Sigmoid colon (tissue), 7 donors: ENCODE data around the gene ALDOA. TPM values are rescaled to one million over a fixed set of nuclear protein-coding genes. Genes with fewer than 3 reads are reported as not detected.

Source experiments
- DNase-seq: peaks from one replicate; pipeline ENCODE4 v3.0.0-alpha.2; 2019
- H3K27ac ChIP-seq, 4 donors: fragments of 200-600 bp; sonication (generic); one replicate each; pipeline ENCODE4 v1.5.1; 2016 to 2019; ENCODE audit warnings: mild to moderate bottlenecking in 1 of 4
- H3K27me3 ChIP-seq, 3 donors: fragments of 200-600 bp; sonication (generic); one replicate each; pipeline ENCODE4 v1.5.1; 2019; ENCODE audit warnings: mild to moderate bottlenecking in 1 of 3
- H3K36me3 ChIP-seq, 4 donors: fragments of 200-600 bp; sonication (generic); one replicate each; pipeline ENCODE4 v1.5.1; 2016 to 2019
- H3K4me1 ChIP-seq, 4 donors: fragments of 200-600 bp; sonication (generic); one replicate each; pipeline ENCODE4 v1.5.1; 2017 to 2019
- H3K4me3 ChIP-seq, 4 donors: fragments of 200-600 bp; sonication (generic); one replicate each; pipeline ENCODE4 v1.5.1; 2017 to 2019; ENCODE audit warnings: mild to moderate bottlenecking in 2 of 4, moderate library complexity in 1 of 4
- H3K9me3 ChIP-seq, 4 donors: fragments of 200-600 bp in 3 of 4; sonication (generic) in 3 of 4; one replicate each; pipeline versions ENCODE4 v1.5.1 to v1.6.1; 2013 to 2019
- EP300 ChIP-seq, 4 donors: sonication (generic); formaldehyde crosslinking; IDR thresholded peaks; one replicate each; pipeline ENCODE4 v1.6.1; 2017; ENCODE audit warnings: antibody characterized with exemption in 4 of 4
- POLR2A ChIP-seq, 2 donors: fragments of 450-650 bp; IDR thresholded peaks; one replicate each; pipeline ENCODE4 v1.6.1; 2016; ENCODE audit warnings: antibody characterized with exemption in 2 of 2, mild to moderate bottlenecking in 2 of 2, moderate library complexity in 2 of 2
- POLR2AphosphoS5 ChIP-seq, 4 donors: sonication (generic); formaldehyde crosslinking; IDR thresholded peaks; one replicate each; pipeline ENCODE4 v1.6.1; 2017; ENCODE audit warnings: antibody characterized with exemption in 4 of 4
- WGBS, 2 donors: extraction: QIAGEN DNeasy Blood & Tissue Kit; methylation state at CpG; one replicate each; pipeline ENCODE4 v1.1.7; 2013; 5-methylcytosine and 5-hydroxymethylcytosine counted together
- intact Hi-C: fragments of 100-400 bp; cut with DNase I; formaldehyde crosslinking; loops from one replicate; pipeline ENCODE4 v1.15.1; 2023
- polyA plus RNA-seq, 3 donors: library from polyadenylated mRNA; stranded (reverse); fragments of 200-250 nt; gene quantifications; one replicate each; pipeline ENCODE4 v1.2.3, GENCODE V29; 2013
- total RNA-seq, 4 donors: library from RNA; depleted of rRNA; stranded (reverse); fragments of >200 nt; gene quantifications; one replicate each; pipeline ENCODE4 v1.1.0, GENCODE V29; 2016
- TF ChIP-seq, protein P1 (sequence below), 4 experiments: fragments of 450-650 bp in 3 of 4; fragments of 200-600 bp in 1 of 4; IDR thresholded peaks; one replicate each; pipeline ENCODE4 v1.5.1; 2016 to 2019; ENCODE audit warnings: antibody characterized with exemption in 4 of 4, mild to moderate bottlenecking in 3 of 4, moderate library complexity in 2 of 4
- donor health status: healthy with polysubstance abuse.
- donor health status: Bipolar disorder and iron deficiency.
- donor health status: healthy.

Gene ALDOA
- total and polyA plus RNA-seq, 7 donors: 905 to 1,667 (median 1,010) TPM

DNA sequence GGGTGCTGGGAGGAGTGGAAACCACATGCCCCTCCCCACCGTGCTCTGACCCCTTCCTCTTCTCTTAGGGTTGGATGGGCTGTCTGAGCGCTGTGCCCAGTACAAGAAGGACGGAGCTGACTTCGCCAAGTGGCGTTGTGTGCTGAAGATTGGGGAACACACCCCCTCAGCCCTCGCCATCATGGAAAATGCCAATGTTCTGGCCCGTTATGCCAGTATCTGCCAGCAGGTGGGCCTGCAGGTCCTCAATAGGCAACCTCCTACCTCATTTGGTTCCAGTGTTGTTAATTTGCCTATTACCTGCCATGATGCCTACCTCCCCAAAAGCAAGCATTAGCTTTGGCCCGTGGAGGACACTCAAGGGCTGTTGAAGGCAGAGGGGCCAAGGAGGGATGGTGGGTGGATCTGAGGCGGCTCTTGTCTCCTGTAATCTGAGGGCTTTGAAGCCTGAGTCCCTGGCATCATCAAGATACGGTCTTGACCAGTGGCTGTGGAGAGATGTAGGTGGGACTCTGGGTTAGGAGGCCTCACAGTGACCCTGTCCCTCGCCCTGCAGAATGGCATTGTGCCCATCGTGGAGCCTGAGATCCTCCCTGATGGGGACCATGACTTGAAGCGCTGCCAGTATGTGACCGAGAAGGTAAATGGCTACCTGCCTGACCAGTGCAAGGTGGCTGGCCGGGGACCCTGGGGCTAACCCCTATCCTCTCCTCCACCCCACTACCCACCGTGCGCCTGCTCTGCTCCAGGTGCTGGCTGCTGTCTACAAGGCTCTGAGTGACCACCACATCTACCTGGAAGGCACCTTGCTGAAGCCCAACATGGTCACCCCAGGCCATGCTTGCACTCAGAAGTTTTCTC is 3.4 kb downstream of the ALDOA start:
- intact Hi-C loops: loop anchor here (5.0 kb wide), 1 partner anchor 257 kb away; the partner anchor contains the start of gene PRRT2
- no peaks in the 10 kb centered on the region for H3K27me3 ChIP-seq
- H3K36me3 ChIP-seq: peaks cover 47 to 68% (median 53%) of the 10 kb centered on the region in 4 donors
- H3K27ac ChIP-seq: peak overlapping the region; percentile 96 to 100 (median 98)
- H3K4me3 ChIP-seq: peak overlapping the region in 2 of 4 donors; percentile 0 to 30
- WGBS, 2 donors: 77 to 85% methylated on average over 17 of the region's 17 CpGs
- H3K4me1 ChIP-seq: peaks cover 0 to 52% (median 46%) of the 10 kb centered on the region in 4 donors
- no peak for DNase-seq
- TF ChIP-seq POLR2AphosphoS5 (IDR thresholded peaks at IDR 0.05) (no peak), POLR2A (IDR thresholded peaks at IDR 0.05) (no peak), EP300 (IDR thresholded peaks at IDR 0.05) (no peak)
- TF ChIP-seq, protein P1, sequence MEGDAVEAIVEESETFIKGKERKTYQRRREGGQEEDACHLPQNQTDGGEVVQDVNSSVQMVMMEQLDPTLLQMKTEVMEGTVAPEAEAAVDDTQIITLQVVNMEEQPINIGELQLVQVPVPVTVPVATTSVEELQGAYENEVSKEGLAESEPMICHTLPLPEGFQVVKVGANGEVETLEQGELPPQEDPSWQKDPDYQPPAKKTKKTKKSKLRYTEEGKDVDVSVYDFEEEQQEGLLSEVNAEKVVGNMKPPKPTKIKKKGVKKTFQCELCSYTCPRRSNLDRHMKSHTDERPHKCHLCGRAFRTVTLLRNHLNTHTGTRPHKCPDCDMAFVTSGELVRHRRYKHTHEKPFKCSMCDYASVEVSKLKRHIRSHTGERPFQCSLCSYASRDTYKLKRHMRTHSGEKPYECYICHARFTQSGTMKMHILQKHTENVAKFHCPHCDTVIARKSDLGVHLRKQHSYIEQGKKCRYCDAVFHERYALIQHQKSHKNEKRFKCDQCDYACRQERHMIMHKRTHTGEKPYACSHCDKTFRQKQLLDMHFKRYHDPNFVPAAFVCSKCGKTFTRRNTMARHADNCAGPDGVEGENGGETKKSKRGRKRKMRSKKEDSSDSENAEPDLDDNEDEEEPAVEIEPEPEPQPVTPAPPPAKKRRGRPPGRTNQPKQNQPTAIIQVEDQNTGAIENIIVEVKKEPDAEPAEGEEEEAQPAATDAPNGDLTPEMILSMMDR (IDR thresholded peaks at IDR 0.05): peak in 1 of 4 experiments; percentile 24
- no peaks in the 10 kb centered on the region for H3K9me3 ChIP-seq

DNA sequence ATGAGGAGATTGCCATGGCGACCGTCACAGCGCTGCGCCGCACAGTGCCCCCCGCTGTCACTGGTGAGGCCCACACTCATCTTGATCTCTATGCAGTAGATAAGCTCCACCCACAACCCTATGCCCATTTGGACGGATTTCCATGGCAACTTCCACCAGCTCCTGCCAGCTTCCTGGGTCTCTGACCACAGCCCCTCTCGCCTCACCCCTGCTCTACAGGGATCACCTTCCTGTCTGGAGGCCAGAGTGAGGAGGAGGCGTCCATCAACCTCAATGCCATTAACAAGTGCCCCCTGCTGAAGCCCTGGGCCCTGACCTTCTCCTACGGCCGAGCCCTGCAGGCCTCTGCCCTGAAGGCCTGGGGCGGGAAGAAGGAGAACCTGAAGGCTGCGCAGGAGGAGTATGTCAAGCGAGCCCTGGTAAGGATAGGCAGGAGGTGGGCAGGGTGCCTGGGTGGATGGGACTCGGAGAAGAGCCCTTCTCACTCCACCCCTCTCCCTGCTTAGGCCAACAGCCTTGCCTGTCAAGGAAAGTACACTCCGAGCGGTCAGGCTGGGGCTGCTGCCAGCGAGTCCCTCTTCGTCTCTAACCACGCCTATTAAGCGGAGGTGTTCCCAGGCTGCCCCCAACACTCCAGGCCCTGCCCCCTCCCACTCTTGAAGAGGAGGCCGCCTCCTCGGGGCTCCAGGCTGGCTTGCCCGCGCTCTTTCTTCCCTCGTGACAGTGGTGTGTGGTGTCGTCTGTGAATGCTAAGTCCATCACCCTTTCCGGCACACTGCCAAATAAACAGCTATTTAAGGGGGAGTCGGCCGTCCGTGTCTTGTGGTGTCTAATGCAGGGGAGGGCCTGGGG is 4.3 kb downstream of the ALDOA start:
- Histone ChIP-seq H3K4me3 (peak overlapping the region in 2 of 4 donors; percentile 0 to 30), H3K36me3 (peaks cover 47 to 68% (median 53%) of the 10 kb centered on the region in 4 donors), H3K27me3 (no peaks in the 10 kb centered on the region), H3K9me3 (no peaks in the 10 kb centered on the region), H3K27ac (peak overlapping the region; percentile 96 to 100 (median 98)), H3K4me1 (peaks cover 0 to 51% (median 43%) of the 10 kb centered on the region in 4 donors)
- 80 to 87% methylated on average over 31 of the region's 31 CpGs for WGBS, 2 donors
- DNase-seq: peak; percentile 89
- TF ChIP-seq POLR2AphosphoS5 (IDR thresholded peaks at IDR 0.05): peak in 1 of 4 donors; percentile 19
- no peak for TF ChIP-seq EP300 (IDR thresholded peaks at IDR 0.05)
- intact Hi-C loops: loop anchor here (2.0 to 5.0 kb wide), 2 partner anchors 21 to 258 kb away; partner anchors contain the start of genes PRRT2 and TBX6

DNA sequence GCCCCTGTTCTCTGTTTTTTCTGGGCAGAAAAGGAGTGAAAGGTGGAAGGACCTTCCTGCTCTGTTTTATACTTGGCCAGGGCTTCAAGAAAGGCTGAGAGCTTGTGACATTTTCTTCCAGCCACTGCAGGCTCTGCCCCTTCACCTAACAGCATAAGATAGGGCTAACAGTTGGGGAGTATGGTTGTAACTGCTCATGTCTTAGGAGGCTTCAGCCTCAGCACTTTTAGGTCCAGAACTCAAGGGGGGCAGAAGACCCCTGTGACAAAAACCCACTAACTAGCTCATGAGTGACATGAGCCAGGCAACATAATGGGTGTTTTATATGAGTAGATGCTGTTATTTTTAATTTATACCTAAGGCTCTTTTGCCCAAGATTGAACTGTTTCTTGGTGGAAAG is 4.9 kb downstream of the ALDOA start:
- intact Hi-C loops: loop anchor here (2.0 kb wide), 1 partner anchor 20 kb away; the partner anchor contains the start of gene TBX6
- H3K4me1 ChIP-seq: peaks cover 0 to 56% (median 47%) of the 10 kb centered on the region in 4 donors
- no peaks in the 10 kb centered on the region for H3K9me3 ChIP-seq
- H3K36me3 ChIP-seq: peaks cover 47 to 68% (median 53%) of the 10 kb centered on the region in 4 donors
- TF ChIP-seq POLR2AphosphoS5 (IDR thresholded peaks at IDR 0.05) (no peak), POLR2A (IDR thresholded peaks at IDR 0.05) (no peak), EP300 (IDR thresholded peaks at IDR 0.05) (no peak)
- TF ChIP-seq, protein P1 (IDR thresholded peaks at IDR 0.05): no peak
- peak overlapping the region in 1 of 4 donors; percentile 30 for H3K4me3 ChIP-seq
- H3K27ac ChIP-seq: peak overlapping the region; percentile 96 to 100 (median 98)
- DNase-seq: no peak
- no peaks in the 10 kb centered on the region for H3K27me3 ChIP-seq

DNA sequence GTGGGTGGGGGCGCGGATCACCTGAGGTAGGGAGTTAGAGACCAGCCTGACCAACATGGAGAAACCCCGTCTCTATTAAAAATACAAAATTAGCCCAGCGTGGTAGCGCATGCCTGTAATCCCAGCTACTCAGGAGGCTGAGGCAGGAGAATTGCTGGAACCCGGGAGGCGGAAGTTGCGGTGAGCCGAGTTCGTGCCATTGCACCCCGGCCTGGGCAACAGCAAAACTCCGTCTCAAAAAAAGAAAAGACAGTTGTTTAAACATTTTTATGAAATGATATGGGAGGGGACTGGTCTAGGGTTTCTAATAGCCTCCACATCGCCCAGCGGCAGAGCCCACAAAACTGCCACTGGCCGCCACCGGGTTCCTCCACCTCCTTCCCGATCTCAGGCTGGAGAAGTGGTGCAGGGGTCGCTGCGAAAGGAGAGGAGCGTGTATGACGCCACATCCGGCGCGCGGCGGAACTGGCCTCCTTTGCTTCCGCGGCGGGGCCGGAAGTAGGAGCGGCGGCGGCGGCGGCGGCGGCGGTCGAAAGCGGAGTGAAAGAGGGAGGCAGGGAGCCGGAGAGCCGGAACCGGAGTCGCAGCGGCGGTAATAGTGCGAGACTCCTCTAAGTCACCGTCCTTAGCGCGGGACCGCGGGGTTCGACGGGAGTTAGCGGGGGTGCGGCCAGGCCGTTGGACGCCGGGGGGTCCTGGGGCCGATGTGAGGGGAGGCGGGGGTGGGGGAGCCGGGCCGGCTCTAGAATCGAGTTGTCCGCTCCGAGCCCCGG is 10.1 kb downstream of the ALDOA start, which contains the start of gene PPP4C:
TSS of gene PPP4C (plus strand) at position 492 of the 773 bp plus-strand sequence. CDS start 384 bp downstream, outside the sequence.
- 1% methylated on average over 67 of the region's 67 CpGs for WGBS, 2 donors
- TF ChIP-seq POLR2AphosphoS5 (IDR thresholded peaks at IDR 0.05) (peak; percentile 86 to 96 (median 90)), POLR2A (IDR thresholded peaks at IDR 0.05) (peak; percentile 80 to 84), EP300 (IDR thresholded peaks at IDR 0.05) (peak in 1 of 4 donors; percentile 7)
- TF ChIP-seq, protein P1 (IDR thresholded peaks at IDR 0.05): no peak
- Histone ChIP-seq H3K4me1 (peaks cover 0 to 42% (median 33%) of the 10 kb centered on the region in 4 donors), H3K9me3 (no peaks in the 10 kb centered on the region), H3K27ac (peak within 1 kb of the TSS; percentile 87 to 95 (median 90)), H3K36me3 (peaks cover 14 to 64% (median 27%) of the 10 kb centered on the region in 4 donors), H3K4me3 (peak within 1 kb of the TSS; percentile 92 to 99 (median 96)), H3K27me3 (no peaks in the 10 kb centered on the region)
- intact Hi-C loops: no loop called here
- peak; percentile 97 for DNase-seq
